Left lobe of liver (tissue), 2 donors: ENCODE results near the gene FAIM2. TPM values are rescaled to one million over a fixed set of nuclear protein-coding genes. Genes with fewer than 3 reads are reported as not detected.

ENCODE experiments used
- ATAC-seq: fragments of 200-7000 bp; cut with Tn5 transposase; one replicate; pipeline ENCODE4 v1.9.1; 2020; ENCODE audit warnings: mild to moderate bottlenecking, moderate library complexity
- DNase-seq: peaks from one replicate; pipeline ENCODE4 v3.0.0-alpha.2; 2020; ENCODE audit warnings: low spot score
- total RNA-seq: library from RNA; stranded (reverse); gene quantifications from one replicate; pipeline ENCODE4 v1.2.1, GENCODE V29; 2021
- donor health status: DM: no; HTN: no; CAD: no; lungs with moderate emphysema.
- donor health status: DM: no; HTN: yes; CAD: no.

Gene FAIM2
- total RNA-seq: not detected

DNA sequence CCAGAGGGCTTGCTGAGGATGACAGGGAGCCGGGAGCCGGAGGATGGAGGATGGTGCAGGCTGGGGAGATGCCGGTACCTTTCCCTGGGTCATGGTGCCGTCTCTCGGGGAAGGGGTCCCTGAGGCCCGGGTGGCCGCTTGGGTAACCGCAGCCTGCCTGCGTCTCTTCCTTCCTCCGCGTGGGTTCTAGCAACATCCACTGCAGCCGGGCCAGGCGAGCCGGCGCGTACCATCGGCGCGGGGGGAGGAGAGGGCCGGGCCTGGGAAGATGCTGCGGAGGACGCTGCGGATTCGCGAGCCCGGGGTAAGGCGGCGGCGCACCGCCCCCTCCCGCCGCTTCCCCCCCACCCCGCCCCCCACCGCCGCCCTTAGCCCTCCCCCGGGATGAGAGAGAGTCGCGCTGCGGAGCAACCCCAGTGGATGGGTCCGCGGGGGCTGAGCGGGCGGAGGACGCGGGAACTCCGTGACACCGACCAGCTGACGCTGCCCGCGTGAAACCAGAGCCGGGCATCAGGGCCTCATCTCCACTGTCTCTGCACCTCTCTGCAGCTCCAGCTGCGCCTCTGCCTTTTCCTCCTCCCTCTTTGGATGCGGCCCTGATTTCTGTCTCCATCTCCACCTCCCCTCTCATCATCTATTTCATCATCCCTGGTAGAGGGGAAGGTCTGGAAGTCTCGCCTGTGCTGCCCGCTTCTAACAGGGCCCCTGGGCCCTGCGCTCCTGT, at the start of gene FAIM2:
Gene FAIM2, minus strand, starts transcription at position 201 of the 724 bp plus-strand sequence. Its CDS starts 108 bp downstream, at position 93.
- DNase-seq: no peak
- peak; percentile 23 for ATAC-seq

DNA sequence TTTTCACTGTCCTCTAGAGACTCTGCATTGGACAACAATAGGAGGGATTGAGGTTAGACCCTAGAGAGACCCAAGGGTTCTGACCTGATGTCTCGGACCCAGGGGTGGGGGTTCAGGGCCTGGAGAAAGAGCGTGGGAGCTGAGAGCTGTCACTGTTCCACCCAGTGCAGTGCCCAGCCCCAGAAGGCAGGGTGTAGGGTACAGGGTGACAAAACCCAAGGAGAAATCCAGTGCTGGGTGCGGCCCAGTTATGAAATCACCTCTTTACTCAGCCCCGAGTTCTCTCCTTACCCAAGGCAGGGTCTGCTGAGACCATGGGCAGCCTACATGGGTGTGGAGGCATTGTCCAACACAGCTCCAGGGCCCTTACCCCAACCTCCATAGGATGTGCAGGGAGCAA, 49.5 kb upstream of the FAIM2 start:
- ATAC-seq (no peak), DNase-seq (no peak)

DNA sequence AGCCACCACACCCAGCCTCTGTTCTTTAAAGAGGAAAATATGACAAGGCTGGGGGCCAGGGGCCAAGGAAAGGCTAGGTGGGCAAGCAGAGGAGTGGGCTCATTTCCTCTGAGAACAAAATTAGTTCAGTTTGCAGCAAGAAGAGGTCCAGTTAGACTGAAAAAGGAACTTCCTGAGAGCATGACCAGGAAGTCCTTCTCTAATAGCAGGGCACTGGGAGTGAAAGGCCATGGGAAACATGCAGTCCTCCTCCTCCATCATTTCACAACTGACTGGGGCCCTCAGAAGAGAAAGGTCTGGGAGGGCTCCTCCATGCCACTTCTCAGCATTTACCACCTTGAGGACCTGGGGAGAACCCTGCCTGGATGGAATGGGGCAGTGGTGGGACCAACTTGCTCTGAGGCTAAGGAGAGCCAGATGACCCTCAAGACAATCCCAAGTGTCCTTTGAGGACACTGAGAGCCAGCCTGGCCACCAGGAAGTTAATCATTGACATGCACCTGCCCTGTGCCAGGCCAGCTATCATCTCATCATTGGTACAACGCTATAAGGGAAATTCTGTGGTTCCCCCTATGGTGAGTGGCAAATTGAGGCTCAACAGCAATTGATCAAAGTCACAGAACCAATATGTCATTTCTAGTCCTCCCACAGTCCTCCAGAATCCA, 48.8 kb upstream of the FAIM2 start:
- ATAC-seq: peak; percentile 63
- DNase-seq: no peak

DNA sequence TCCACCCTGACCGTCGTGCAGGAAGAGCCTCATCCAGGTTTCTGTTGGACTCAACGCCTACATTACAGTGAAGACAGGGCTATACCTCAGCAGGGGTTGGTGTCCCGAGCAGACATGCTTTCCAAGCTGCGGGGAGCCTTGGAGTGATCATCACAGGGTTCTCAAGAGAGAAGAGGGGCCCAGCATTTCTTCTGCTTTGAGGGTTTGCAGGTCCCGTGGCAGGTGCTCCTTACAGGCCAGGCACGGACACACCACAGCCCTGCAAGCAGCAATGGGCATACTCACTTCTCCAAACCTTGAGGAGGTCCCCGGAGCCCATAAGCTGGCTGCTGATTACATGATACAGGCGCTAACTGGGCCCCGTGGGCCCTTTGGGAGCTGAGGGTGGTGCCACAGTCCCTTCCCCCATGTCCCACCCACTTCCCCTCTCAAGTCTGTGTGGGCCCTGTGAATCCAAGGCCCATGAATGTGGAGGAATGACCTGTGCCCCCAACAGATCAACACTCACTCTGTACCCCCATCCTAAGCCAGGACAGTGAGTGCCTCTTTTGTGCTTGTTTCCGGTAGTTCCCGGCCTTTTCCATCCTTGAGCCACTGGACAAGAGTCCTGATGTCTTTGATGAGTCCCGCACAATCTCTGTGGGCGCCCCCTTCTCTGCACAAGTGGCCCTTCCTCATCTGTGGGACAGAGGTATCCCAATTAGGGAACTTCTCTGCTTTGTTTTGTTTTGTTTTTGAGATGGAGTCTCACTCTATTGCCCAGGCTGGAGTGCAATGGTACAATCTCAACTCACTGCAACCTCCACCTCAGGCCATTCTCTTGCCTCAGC, 47.9 kb upstream of the FAIM2 start:
- ATAC-seq (no peak), DNase-seq (no peak)

DNA sequence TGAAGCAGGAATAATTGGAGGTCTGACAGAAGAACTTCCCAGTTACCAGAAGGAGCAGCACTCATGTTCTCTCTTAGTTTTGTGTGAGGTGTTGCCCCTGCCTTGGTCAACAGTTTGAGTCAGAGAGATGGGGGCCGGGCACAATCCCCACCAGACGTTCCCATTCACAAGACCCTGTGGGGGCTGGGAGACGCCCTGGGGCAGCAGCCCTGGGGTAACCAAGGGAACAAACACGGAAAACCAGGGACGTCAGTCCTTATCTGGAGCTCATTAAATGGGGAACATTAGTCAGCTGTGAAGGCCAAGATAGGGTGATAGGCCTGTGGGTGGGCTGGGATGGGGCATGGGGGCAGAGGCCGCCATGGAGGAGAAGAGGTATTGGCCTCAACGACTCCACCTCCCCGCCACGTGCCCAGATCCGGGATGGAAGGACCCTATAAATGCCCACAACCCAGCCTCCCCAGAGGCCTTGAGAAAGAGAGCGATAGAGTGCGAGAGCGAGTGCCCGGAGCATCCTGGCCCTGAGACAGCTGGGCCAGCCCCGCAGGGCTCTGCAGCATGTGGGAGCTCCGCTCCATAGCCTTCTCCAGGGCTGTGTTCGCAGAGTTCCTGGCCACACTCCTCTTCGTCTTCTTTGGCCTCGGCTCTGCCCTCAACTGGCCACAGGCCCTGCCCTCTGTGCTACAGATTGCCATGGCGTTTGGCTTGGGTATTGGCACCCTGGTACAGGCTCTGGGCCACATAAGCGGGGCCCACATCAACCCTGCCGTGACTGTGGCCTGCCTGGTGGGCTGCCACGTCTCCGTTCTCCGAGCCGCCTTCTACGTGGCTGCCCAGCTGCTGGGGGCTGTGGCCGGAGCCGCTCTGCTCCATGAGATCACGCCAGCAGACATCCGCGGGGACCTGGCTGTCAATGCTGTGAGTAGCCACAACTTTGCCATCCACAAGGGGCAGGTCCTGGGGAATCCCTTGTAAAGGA, 46.9 kb upstream of the FAIM2 start, which contains the start of gene AQP2:
Gene AQP2, plus strand, starts transcription at position 465 of the 979 bp plus-strand sequence. Its CDS starts 94 bp downstream, at position 559.
- ATAC-seq: no peak
- DNase-seq: no peak

DNA sequence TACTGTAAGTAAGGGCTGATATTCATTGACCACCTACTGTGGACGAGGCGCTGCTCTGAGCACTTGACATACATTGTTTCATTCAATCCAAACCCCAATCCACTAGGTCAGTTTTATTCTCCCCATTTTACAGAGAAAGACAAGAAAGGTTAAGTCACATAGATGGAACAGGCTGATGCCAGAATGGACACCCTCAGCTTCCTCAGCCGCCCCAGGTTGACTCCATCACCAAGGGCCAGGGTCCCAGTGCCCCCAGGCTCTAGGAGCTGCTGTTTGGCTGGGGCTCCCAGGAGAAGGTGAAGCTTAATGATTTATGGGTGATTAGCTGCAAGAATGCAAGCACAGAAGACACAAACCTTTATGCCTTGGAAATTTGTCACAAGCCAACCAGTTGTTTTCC, 46.2 kb upstream of the FAIM2 start:
- no peak for ATAC-seq
- no peak for DNase-seq

DNA sequence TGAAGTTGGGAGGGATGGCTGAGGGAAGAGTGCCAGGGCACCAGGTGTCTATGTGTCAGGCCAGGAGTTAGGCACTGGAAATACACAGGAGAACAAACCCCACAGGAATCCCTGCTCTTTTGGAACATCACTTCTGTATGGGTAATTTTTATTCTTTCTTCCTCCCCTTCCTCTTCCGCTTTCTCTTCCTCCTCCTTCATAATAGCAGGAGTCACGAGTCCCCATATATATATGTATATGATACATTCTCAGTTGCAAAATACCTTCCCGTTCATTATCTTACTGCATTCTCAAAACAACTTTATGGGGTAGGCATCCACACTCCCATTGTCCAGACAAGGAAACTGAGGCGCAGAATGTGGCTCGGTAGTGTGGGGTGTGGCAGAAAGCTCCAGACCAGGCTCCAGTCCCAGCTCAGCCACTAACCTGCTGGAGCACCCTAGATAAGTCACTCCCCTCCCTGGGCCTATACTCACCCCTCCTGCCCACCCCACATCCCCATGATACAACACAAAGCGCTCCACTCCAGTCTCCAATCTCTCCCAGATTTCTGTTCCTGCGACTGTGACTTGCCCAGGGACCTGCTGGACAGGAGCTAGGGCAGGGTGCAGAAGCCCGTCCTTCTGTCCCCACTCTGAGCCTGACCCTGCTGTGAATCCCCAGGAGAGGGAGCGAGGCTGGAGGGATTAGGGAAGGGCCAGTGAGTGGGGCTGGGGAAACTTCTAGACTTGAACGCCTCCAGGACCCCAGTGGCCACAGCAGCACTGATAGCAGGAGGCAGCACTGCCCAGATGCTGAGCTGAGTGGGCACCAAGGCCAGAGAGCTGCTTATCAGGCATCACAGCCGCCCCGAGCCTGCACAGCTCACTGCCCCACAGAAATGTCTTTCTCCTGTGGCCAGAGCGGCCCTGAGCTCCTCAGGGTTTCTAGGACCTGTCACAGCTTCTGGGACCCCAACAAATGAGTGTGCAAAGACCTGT, 45.5 kb upstream of the FAIM2 start:
- ATAC-seq (no peak), DNase-seq (no peak)

DNA sequence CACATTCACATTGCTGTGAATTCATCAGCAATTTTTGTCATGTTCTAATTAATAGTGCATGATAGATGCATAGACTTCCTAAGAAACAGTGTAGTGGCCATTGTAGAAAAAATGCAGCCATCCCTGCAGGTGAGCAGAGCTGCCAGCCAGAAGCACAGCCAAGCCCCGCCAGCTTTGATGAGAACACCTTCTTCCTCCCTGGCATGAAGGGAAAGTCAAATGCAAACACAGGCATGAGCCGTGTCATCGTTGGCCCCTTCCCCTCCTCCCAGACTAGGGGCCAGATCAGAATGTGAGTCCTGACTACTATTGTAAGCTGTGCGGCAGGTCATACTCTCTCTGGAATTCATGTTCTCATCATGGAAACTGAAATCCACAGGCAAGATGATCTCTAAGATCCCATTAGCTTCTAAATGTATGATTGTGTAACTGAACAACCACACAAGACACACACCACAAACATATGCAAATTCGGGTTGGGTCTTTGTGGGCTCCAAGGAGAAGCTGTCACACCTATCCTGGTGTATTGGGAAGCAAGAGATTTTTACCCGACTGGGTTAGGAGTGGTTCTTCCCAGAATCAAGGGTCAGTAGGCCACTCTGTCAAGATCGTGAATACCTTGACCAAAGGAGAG, 44.0 kb upstream of the FAIM2 start:
- ATAC-seq: no peak
- no peak for DNase-seq

DNA sequence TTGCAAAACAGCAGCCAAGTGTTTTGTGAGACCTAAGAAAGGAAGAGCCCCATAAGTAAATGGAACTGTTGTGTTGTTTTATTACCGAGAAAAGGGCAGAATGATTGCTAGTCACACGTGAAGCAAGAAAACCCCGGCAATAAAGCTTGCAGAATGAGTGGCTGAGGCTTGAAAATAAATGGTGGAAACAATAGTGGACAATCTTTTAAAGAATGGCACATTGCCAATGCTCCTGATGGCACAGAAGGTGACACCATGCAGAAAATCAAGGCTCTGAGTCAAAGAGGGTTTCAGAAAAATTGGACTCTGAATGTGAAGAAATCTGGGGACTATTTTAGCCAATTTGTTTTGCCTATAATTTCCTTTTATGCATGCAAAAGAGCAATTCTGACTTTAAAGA, 42.8 kb upstream of the FAIM2 start:
- ATAC-seq (no peak), DNase-seq (no peak)

DNA sequence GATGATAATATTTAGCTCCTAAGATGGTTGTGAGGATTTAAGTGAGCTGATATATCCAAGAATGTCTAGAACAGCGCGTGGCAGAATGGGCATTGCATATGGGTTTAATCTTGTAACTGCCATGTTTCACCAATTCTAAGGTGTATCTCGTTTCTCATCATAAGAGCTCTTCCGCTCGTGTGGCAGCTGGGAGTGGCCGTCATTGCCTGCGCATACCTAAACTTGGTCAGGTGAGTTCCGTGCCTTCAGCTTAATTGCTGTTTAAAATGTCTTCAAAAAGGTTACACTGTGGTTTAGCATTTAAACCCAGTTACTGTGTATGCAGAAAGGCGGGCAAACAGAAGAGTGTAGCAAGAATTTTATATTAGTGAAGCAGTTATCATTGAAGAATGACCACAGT, 42.4 kb upstream of the FAIM2 start:
- ATAC-seq (no peak), DNase-seq (no peak)

DNA sequence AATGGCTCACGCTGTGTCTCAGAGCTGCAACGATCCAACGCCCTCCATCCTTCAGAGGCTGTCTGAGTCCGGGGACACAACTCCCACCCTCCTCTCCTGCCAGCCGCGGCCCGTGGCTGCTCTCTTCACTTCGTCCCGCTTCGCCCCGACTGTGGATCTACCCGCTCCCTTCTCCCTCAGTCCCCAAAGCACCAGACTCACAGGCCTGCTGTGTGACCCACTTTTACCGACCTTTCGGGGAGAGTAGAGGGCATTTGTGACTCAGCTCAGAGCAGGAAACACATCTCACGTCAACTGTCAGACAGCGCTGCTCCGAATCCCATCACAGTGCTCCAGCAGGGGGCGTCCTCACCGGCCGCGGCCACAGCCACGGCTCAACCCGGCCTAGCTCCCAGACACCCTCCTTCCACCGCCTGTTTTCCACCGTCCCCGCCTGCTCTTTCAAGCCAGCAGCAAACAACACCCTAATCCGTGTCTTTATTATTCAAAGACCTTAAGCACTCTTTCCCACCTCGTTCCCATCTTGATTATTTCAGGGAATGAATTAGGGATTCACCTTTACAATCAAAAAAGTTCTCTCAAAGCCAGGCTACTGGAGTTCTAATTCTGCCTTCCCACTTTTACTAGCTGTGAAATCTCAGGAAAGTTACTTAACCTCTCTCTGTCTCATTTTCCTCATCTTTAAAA, 41.8 kb upstream of the FAIM2 start:
- DNase-seq: peak; percentile 78
- peak; percentile 98 for ATAC-seq

DNA sequence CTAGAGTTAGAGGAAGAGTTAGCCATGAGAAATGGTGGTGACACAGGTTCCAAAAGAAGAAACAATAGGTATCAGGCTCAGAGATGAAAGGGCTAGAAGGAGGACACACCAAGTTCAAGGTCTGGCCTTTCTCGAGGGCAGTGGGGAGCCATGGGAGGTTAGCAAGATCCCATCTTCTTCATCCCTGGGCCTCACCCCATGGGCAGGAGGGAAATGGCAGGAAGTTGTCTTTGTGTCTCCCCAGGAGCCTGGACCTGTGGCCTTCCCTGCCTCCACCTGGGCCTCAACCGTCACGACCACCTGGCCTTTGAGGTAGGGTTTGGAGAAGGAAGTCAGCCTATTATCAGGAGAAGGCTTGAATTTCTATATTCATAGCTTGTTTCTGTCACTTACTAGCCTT, 41.0 kb upstream of the FAIM2 start:
- ATAC-seq (no peak), DNase-seq (no peak)

DNA sequence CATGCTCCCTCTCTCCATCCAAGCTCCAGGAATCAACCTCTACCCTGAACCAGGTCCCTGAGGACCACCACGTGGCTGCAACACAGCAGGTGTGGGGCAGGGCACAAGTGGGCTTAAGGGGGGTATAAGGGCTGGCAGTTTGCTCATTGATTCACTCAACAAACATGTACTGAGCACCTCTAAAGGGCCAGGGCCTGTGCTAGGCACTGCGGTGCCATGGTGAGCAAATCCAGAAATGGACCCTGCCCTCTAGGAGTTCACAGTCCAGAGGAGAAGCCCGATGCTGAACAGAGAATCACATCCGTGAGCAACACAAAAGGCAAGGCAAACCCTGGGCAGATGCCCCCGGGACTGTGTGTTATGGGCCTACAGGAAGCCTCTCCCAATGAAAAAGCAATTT, 40.3 kb upstream of the FAIM2 start:
- ATAC-seq: peak; percentile 55
- no peak for DNase-seq

DNA sequence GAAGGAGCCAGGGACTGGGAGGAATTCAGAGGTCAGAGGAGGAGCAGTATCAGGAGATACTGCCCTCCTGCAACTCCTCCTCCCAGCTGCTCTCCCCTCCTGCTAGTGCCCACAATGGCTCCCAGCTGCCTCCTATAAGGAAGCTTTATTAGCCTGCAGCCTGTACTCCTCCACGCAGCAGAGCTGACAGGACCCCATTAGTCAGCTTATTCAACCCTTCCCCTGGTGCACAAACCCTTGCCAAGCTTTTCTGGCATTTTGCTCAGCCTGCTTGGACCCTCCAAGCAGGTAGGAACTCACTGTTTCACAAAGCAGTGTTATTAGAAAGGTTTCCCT, 39.9 kb upstream of the FAIM2 start:
- ATAC-seq (no peak), DNase-seq (no peak)

DNA sequence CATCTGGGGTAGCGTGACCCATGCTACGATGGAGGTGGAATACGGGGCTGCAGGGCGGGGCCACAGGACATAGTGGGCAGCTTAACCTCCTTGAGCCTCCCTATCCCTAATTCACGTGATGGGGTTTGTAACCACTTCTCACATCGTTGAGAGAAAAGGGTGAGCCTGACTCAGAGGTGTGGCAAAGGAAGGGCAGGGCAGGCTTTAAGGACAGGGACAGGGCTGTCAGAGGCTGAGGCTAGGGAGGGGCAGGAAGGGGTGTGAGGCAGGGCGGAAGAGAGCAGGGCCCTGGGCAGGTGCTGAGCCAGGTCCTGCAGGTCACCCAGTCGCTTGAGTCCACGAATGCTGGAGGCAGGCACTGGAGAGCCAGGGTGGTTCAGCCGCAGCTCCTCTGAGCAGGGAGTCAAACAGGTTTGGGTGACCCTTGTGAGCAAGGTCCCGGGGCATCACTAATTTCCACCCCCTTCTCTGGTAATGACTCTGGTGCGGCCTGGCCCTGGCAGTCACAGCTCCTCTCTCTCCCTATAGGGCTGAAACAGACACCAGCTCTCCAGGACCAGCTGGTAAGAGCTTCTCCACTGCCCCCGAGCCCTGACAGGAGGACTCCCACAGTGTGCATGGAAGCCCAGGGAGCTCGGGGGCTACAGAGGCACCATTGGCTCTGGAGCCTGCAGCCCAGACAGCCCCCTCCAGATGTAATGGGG, 39.4 kb upstream of the FAIM2 start:
- ATAC-seq (no peak), DNase-seq (no peak)

DNA sequence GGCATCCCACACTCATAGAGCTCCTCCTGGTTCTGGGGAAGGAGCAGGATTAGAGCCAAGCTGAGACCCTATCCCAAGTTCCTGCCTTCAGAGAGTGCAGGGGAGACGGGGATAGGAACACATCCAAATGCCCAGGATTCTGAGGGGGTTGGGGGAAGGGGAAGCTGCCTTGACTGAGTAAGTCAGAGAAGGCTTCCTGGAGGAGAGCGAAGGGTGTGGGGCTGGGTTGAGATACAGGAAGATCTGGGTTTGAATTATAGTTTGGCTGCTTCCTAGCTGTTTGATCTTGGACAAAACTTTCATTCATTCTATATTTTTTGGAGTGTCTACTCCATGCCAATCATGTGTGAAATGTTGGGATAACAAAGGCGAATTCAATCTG, 38.8 kb upstream of the FAIM2 start:
- DNase-seq (no peak), ATAC-seq (no peak)

DNA sequence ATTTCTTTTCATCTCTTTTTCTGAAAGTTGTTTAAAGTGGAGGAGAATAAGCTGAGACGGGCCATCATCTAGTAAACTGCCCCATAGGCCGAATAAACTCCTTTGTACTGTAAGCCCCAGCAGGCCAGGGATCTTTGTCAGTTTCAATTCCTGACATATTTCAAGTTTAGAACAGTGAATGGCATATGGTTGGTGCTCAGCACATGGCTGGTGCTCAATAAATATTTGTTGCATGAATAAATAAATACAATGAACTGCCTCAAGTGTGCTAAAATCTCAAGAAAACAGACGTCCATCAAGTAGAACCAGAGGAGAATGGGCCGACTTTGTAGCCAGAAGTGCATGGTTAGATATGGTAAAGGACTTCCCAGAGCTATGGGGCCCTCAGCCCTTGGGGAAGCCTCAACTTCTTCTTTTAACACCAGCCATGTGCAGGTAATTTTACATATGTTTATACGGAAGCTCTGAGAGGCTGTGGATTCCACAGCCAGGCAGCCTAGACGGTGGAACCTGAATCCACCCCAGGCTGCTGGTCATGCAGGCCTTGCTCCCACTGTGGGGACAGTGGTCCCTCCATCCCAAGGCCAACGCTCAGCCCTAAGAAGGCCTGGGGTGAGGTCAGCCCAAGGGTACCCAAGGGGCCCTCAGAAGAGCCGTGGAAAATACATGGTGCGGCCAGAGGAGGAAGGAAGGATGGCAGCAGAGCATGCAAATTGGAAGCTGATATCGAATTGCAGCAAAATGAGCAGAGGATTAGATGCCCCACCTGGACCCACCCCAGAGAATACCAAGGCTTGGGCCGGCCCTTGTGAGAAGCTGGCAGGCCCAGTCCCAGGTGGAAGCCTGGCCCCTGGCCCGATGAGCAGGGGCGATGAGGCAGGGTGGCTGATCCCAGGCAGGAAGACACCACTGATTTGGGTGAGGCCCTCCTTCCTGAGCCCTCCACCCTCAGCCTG, 38.1 kb upstream of the FAIM2 start:
- ATAC-seq: no peak
- no peak for DNase-seq
